Sigmoid colon (tissue), 4 donors: ENCODE data around the gene L1TD1.

Experiments
- EP300 ChIP-seq, 4 donors: sonication (generic); formaldehyde crosslinking; IDR thresholded peaks; one replicate each; pipeline ENCODE4 v1.6.1; 2017; ENCODE audit warnings: antibody characterized with exemption in 4 of 4
- POLR2A ChIP-seq, 2 donors: fragments of 450-650 bp; IDR thresholded peaks; one replicate each; pipeline ENCODE4 v1.6.1; 2016; ENCODE audit warnings: antibody characterized with exemption in 2 of 2, mild to moderate bottlenecking in 2 of 2, moderate library complexity in 2 of 2
- POLR2AphosphoS5 ChIP-seq, 4 donors: sonication (generic); formaldehyde crosslinking; IDR thresholded peaks; one replicate each; pipeline ENCODE4 v1.6.1; 2017; ENCODE audit warnings: antibody characterized with exemption in 4 of 4
- TF ChIP-seq, protein P1 (sequence below), 4 experiments: fragments of 450-650 bp in 3 of 4; fragments of 200-600 bp in 1 of 4; IDR thresholded peaks; one replicate each; pipeline ENCODE4 v1.5.1; 2016 to 2019; ENCODE audit warnings: antibody characterized with exemption in 4 of 4, mild to moderate bottlenecking in 3 of 4, moderate library complexity in 2 of 4

DNA sequence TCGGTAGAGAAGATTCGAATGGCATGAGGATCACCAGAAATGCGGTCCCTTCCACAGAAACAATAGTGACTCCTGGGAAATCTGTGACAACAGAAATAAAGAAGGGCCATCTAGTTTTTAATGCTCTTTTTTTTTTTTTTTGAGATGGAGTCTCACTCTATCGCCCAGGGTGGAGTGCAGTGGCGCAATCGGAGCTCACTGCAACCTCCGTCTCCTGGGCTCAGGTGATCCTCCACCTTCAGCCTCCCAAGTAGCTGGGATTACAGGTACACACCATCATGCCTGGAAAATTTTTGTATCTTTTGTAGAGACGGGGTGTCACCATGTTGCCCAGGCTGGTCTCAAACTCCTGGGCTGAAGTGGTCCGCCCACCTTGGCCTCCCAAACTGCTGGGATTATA lies 43.9 kb downstream of the L1TD1 start:
- TF ChIP-seq, protein P1, sequence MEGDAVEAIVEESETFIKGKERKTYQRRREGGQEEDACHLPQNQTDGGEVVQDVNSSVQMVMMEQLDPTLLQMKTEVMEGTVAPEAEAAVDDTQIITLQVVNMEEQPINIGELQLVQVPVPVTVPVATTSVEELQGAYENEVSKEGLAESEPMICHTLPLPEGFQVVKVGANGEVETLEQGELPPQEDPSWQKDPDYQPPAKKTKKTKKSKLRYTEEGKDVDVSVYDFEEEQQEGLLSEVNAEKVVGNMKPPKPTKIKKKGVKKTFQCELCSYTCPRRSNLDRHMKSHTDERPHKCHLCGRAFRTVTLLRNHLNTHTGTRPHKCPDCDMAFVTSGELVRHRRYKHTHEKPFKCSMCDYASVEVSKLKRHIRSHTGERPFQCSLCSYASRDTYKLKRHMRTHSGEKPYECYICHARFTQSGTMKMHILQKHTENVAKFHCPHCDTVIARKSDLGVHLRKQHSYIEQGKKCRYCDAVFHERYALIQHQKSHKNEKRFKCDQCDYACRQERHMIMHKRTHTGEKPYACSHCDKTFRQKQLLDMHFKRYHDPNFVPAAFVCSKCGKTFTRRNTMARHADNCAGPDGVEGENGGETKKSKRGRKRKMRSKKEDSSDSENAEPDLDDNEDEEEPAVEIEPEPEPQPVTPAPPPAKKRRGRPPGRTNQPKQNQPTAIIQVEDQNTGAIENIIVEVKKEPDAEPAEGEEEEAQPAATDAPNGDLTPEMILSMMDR (IDR thresholded peaks at IDR 0.05) = no peak
- TF ChIP-seq POLR2A (IDR thresholded peaks at IDR 0.05) (no peak), EP300 (IDR thresholded peaks at IDR 0.05) (no peak), POLR2AphosphoS5 (IDR thresholded peaks at IDR 0.05) (no peak)
